HG02943 (cell line): Measurements from ENCODE around the gene THAP11.

Experiments used
- ATAC-seq: cut with Tn5 transposase; IDR thresholded peaks from one replicate; pipeline ENCODE4 v1.9.1; 2021; ENCODE audit warnings: mild to moderate bottlenecking, low read depth, moderate library complexity; ENCODE audit not compliant: unreplicated experiment

The THAP11 gene

GRCh38 chr16:67881621-67882161 is 39.6 kb downstream of the THAP11 start:
- no peak for ATAC-seq

DNA sequence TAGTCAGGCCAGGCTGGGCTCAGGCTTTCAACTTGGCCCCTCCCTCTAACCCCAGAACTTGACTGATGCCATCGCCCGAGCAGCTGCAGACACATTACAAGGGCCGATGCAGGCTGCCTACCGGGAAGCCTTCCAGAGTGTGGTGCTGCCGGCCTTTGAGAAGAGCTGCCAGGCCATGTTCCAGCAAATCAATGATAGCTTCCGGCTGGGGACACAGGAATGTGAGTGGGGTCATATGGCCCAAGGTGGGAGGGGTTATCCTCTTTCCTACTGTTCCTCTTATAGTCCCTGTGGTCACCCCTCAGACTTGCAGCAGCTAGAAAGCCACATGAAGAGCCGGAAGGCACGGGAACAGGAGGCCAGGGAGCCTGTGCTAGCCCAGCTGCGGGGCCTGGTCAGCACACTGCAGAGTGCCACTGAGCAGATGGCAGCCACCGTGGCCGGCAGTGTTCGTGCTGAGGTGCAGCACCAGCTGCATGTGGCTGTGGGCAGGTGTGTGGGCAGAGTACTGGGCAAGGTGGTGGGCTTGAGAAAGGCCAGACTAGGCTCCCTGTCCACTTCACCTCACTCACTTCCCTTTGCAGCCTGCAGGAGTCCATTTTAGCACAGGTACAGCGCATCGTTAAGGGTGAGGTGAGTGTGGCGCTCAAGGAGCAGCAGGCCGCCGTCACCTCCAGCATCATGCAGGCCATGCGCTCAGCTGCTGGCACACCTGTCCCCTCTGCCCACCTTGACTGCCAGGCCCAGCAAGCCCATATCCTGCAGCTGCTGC is 40.4 kb downstream of the THAP11 start:
- ATAC-seq = no peak

GRCh38 chr16:67883146-67883871 is 41.2 kb downstream of the THAP11 start:
- ATAC-seq = no peak

GRCh38 chr16:67883872-67884261 is 41.7 kb downstream of the THAP11 start:
- ATAC-seq = no peak

DNA sequence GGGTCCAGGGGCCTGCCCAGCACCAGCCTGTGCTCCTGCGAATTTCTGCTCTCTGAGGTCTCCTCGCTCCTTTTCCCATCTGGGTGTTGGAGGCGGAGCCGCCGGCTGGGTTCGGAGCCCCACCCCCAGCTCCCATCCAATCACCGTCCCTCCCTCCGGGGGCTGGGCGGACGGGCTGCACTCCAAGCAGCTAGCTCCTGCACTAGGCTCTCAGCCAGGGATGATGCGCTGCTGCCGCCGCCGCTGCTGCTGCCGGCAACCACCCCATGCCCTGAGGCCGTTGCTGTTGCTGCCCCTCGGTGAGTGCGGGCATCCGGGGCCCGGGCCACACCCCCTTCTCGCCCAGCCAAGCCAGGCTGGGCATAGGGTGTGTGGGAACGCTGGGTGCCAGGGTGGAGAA is 42.6 kb downstream of the THAP11 start, which contains the start of gene NRN1L:
TSS of gene NRN1L (plus strand) at position 202 of the 400 bp plus-strand sequence. CDS start at position 221, 19 bp downstream.
- ATAC-seq = no peak

DNA sequence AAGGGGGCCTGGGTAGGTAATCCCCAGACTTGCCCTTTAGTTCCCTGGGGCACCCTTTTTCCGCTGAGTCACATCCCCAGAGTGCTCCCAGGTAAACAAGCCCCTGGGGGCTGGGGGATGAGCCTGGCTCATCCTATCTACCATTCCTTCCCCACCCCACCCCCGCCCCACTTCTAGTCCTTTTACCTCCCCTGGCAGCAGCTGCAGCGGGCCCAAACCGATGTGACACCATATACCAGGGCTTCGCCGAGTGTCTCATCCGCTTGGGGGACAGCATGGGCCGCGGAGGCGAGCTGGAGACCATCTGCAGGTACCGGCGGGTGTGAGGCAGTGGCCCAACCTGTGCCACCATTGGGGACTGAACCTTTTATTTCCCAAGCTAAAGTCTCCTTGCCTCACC is 43.4 kb downstream of the THAP11 start:
- ATAC-seq = no peak

DNA sequence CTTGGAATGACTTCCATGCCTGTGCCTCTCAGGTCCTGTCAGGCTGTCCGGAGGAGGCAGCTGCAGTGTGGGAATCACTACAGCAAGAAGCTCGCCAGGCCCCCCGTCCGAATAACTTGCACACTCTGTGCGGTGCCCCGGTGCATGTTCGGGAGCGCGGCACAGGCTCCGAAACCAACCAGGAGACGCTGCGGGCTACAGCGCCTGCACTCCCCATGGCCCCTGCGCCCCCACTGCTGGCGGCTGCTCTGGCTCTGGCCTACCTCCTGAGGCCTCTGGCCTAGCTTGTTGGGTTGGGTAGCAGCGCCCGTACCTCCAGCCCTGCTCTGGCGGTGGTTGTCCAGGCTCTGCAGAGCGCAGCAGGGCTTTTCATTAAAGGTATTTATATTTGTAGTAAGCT is 43.9 kb downstream of the THAP11 start:
- no peak for ATAC-seq

GRCh38 chr16:67886387-67886786 is 44.3 kb downstream of the THAP11 start:
- ATAC-seq = no peak

DNA sequence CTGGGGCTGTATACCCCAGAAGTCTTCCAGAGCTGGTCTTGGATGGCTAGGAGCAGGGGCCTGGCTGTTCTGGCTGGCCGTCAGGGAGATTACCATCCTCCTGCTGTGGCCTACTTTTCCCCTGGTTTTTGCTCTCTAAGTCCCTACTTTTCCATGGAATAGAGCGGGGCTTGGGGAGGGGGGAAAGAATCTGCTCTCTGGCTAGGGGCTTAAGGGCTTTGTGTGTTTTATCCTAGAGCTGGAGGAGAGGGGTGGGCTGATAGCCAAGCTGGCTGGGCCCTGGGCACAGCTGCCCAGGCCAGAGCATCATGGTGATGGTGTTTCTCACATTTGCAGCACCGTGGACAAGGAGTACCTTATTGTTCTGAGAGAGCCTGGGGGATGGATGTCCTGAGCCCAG is 46.2 kb downstream of the THAP11 start:
- ATAC-seq = no peak

DNA sequence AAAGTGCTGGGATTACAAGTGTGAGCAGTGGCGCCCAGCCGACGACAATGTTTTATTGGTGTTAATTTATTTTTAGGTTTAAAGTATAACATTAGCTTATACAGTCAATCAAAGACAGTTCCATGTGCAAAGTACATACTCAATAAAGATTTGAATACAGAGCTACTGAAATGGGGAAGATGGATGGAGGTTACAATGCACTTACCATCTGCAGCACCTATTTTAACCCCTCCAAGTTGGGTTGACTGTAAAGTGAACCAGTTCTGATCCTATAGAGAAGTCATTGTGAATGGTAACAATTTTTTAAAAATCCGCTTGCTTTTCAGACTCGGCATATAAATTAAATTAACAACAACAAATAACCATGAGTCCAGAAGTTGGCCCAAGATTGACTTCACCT is 50.3 kb downstream of the THAP11 start:
- ATAC-seq = no peak

DNA sequence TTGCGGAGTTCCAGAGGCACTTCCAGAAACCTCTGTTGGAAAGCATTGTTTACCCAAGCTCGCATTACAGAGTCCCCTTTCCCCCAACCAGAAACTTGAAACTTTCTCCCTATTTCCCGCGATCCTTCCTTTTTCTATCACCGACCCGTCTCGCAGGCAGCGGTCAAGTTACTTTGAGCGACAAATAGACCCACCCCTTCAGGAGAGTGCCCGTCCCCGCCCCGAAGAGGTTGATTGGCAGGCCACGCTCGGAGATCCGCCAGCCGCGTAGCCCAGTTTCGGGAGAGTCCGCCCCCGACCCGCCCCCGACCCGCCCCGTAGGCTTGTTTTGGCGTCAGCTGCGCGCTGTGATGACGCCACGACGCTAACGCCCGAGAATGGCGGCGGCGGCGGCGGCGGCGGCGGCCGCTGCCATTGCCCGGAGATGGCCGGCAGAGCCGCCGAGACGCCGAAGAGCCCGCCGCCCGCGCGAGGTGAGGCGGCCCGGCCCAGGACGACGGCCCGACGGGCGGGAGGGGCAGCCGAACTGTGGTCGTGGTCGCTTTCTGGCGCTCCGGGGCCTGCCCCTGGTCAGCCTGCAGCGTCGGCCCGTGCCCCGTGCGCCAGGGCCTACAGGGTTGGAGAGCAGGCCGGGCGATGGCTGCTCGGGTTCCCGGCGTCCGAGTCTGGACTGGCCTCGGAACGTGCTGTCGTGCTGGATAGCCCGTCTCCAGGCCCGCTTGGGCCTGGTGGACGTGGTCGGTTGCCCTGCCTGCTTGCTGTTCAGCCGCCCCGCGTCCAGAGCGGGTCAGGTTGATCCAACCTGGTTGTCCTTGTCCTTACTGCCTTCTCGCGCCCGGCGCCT is 51.0 kb downstream of the THAP11 start, which contains the start of gene PSKH1:
TSS of gene PSKH1 (plus strand) at position 356 of the 844 bp plus-strand sequence. CDS start 15,496 bp downstream, outside the sequence.
- peak; percentile 85 for ATAC-seq
